ENCODE data around the gene PLEKHB2. TPM values are rescaled to one million over a fixed set of nuclear protein-coding genes. Genes with fewer than 3 reads are reported as not detected.
"Not testable (repeated sequence)": the region's sequence is repeated elsewhere in the genome, so short reads cannot be mapped to it uniquely, and the experiment has no call there.

The PLEKHB2 gene
- total RNA-seq, 1 experiment from 2014 or later: 65.6 TPM

DNA sequence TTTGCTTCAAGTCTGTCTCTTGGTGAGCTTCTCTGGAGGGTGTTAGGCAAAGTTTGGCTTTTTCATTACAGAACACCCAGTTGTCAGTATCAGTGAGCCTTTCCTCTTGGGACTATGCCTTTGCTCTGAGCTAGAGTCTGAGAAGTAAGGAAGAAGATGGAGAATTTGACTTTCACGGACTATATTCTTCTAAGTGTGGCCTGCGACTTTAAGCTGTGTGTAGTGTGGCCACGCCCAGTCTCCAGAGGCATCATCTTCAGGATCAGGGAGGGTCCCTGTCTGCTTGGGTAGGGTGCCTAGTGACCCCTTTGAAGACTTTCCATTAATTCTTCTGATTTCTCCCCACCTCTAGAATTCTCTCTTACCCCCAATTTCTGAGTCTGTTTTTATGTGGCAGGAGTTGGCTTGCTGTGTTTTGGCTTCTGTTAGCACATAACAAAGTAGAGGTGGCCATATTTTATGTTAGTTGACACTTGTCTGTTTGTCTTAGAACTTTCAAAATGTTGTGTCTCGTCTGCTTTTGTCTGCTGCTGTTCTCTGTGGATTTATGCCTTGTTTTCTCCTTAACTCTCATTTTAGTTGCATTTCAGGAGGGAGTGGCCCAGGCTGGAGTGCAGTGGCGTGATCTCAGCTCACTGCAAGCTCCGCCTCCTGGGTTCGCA lies 8.6 kb downstream of the PLEKHB2 start (continued):
- TF ChIP-seq STAT6 (CRISPR knock-in tag; conservative IDR thresholded peaks at IDR 0.05; ENCODE audit: low read depth) (no peak), E2F4 (CRISPR knock-in tag; IDR thresholded peaks at IDR 0.05; ENCODE audit: borderline replicate concordance, low read depth) (no peak), MAX (CRISPR knock-in tag; IDR thresholded peaks at IDR 0.05) (no peak), GABPB1 (CRISPR knock-in tag; IDR thresholded peaks at IDR 0.05) (no peak), ZNF263 (CRISPR knock-in tag; IDR thresholded peaks at IDR 0.05; ENCODE audit: low read depth) (no peak), MYBL2 (CRISPR knock-in tag; IDR thresholded peaks at IDR 0.05) (no peak), ZSCAN18 (CRISPR knock-in tag; IDR thresholded peaks at IDR 0.05) (no peak), ZBTB21 (CRISPR knock-in tag; IDR thresholded peaks at IDR 0.05; ENCODE audit: borderline replicate concordance) (no peak), ZNF512 (CRISPR knock-in tag; IDR thresholded peaks at IDR 0.05; ENCODE audit: borderline replicate concordance) (no peak), FOXP4 (CRISPR knock-in tag; IDR thresholded peaks at IDR 0.05) (no peak), IRF1 (CRISPR knock-in tag; IDR thresholded peaks at IDR 0.05) (no peak), MXD4 (CRISPR knock-in tag; IDR thresholded peaks at IDR 0.05; ENCODE audit: borderline replicate concordance) (no peak)
- TF ChIP-seq, protein P1, sequence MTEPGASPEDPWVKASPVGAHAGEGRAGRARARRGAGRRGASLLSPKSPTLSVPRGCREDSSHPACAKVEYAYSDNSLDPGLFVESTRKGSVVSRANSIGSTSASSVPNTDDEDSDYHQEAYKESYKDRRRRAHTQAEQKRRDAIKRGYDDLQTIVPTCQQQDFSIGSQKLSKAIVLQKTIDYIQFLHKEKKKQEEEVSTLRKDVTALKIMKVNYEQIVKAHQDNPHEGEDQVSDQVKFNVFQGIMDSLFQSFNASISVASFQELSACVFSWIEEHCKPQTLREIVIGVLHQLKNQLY (CRISPR knock-in tag; IDR thresholded peaks at IDR 0.05): no peak
- TF ChIP-seq, protein P2, sequence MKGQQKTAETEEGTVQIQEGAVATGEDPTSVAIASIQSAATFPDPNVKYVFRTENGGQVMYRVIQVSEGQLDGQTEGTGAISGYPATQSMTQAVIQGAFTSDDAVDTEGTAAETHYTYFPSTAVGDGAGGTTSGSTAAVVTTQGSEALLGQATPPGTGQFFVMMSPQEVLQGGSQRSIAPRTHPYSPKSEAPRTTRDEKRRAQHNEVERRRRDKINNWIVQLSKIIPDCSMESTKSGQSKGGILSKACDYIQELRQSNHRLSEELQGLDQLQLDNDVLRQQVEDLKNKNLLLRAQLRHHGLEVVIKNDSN (CRISPR knock-in tag; IDR thresholded peaks at IDR 0.05): no peak

GRCh38 chr2:131114950-131115349 lies 9.8 kb downstream of the PLEKHB2 start:
- H3K4me3 Mint-ChIP-seq; H3K27me3 Mint-ChIP-seq (ENCODE audit: low read depth); POLR2A ChIA-PET; H3K9me3 Mint-ChIP-seq; DNase-seq (ENCODE audit: low spot score); H3K27ac Mint-ChIP-seq; CTCF ChIA-PET; ATAC-seq: not testable (repeated sequence)
- Mint-ChIP-seq H3K4me1 (peaks cover 48% of the 10 kb centered on the region), H3K36me3 (peaks cover 19% of the 10 kb centered on the region)
